ENCODE measurements around the gene PDSS2. TPM values are rescaled to one million over a fixed set of nuclear protein-coding genes. Genes with fewer than 3 reads are reported as not detected.
A peak's percentile ranks its signal among the peaks of the same experiment; 100 is the strongest.
"Not testable (repeated sequence)": the region's sequence is repeated elsewhere in the genome, so short reads cannot be mapped to it uniquely, and the experiment has no call there.

Gene PDSS2
- total and polyA plus RNA-seq, 11 donors = 7.2 to 24.4 (median 14.4) TPM

DNA sequence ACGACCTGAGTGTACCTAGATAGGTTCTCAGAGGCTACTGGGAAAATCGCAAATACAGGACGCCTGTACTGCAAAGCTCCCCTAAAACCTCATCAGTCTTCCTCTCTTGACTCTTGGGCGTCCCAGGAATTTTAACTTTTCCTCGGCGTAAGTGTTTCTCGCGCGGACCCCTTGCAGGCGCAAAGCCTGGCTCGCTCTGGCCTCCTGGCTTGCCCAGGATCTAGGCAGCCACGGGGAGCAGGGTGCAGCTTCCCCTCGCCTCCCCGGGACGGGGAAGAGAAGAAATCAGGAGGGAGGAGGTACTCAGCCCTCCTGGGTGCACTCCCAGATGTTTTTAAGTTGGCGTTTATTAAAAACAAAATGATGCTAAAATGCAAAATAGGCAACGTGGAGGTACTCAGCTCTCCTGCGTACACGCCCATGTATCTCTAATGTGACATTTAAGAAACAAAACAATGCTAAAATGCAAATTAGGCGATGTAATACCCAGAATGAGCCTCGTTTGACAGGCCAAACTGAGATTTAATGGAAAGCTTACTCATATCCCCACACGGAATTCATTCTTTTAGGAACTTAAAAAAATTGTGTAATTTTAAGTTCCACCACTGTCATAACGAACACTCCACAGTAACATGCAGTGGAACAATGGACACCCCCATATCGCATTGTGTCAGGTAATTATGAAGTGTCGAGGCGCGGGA lies 29.0 kb upstream of the PDSS2 start:
- Histone ChIP-seq H3K4me1 (peaks cover 0 to 36% (median 11%) of the 10 kb centered on the region in 12 donors), H3K36me3 (no peaks in the 10 kb centered on the region), H3K9me3 (no peaks in the 10 kb centered on the region), H3K4me3 (peak overlapping the region; percentile 60 to 96 (median 82)), H3K27ac (peak overlapping the region in 9 of 12 donors; percentile 63 to 90 (median 85)), H3K27me3 (peaks cover 0 to 41% (median 0%) of the 10 kb centered on the region in 9 donors)
- TF ChIP-seq POLR2A (IDR thresholded peaks at IDR 0.05) = no peak
- TF ChIP-seq, protein P1, sequence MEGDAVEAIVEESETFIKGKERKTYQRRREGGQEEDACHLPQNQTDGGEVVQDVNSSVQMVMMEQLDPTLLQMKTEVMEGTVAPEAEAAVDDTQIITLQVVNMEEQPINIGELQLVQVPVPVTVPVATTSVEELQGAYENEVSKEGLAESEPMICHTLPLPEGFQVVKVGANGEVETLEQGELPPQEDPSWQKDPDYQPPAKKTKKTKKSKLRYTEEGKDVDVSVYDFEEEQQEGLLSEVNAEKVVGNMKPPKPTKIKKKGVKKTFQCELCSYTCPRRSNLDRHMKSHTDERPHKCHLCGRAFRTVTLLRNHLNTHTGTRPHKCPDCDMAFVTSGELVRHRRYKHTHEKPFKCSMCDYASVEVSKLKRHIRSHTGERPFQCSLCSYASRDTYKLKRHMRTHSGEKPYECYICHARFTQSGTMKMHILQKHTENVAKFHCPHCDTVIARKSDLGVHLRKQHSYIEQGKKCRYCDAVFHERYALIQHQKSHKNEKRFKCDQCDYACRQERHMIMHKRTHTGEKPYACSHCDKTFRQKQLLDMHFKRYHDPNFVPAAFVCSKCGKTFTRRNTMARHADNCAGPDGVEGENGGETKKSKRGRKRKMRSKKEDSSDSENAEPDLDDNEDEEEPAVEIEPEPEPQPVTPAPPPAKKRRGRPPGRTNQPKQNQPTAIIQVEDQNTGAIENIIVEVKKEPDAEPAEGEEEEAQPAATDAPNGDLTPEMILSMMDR (IDR thresholded peaks at IDR 0.05) = no peak
- intact Hi-C loops (cut with DNase I) = loop anchor here in 2 of 10 donors (2.0 to 10.0 kb wide), 2 partner anchors 30 to 166 kb away; partner anchors contain the start of gene PDSS2 (in 1 of the 2)
- 19 to 44% (median 39%) methylated on average over 27 of the region's 27 CpGs for WGBS, 4 donors
- no peak for DNase-seq
- no peak for ATAC-seq

DNA sequence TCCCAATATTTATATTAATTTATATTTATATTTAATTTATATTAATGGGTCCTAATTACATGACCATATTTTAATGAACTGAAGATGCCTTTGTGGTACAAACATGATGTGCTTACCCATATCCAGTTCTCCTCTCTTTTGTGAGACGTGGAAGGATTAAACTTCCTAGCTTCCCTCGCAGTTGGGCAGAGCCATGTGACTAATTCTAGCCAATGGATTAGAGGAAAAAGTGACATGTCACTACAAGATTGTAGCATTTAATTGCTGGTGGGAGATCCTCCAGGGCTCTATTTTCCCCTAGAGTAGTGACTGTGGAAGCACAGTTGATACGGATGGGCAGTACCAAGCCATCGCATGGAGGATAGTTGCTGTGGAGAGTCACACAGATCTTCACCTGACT lies 25.8 kb upstream of the PDSS2 start:
- Histone ChIP-seq H3K36me3 (no peaks in the 10 kb centered on the region), H3K9me3 (no peaks in the 10 kb centered on the region), H3K27me3 (peaks cover 0 to 33% (median 0%) of the 10 kb centered on the region in 9 donors), H3K4me1 (peaks cover 0 to 13% (median 6%) of the 10 kb centered on the region in 12 donors), H3K4me3 (no peak overlapping the region), H3K27ac (no peak overlapping the region)
- intact Hi-C loops (cut with DNase I) = loop anchor here in 1 of 10 donors (10.0 kb wide), 1 partner anchor 170 kb away; no protein-coding TSS in a partner anchor
- TF ChIP-seq POLR2A (IDR thresholded peaks at IDR 0.05) = no peak
- TF ChIP-seq, protein P1 (IDR thresholded peaks at IDR 0.05) = no peak
- ATAC-seq (no peak), DNase-seq (no peak)
- 89 to 94% (median 90%) methylated on average over 4 of the region's 4 CpGs for WGBS, 4 donors

DNA sequence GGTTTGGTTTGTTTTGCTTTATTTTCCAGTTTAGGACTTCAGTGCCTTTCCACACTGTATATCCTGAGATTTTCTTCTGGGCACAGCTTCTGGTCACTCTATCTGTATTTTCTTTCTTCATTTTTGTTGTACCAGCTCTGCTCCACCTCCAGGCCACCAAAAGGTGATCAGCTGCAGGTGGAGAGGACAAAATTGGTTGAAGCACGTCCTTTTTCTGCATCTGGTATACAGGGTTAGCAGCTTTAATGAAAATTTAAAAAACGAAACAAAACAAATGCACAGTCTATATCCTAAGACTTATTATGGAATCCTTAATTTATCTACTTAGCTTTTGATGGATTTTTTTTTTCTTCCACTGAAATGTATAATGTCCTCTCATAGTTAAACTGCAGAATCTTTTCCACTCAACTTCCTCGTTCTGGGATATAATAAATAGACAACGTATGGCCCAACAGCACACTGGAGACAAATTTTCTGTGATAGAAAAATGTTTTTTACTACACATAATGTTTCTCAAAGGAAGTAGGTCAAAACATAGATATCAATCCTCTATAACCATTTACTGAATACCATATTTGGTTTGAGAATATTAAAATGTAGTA lies 19.8 kb upstream of the PDSS2 start:
- Histone ChIP-seq H3K9me3 (no peaks in the 10 kb centered on the region), H3K4me3 (no peak overlapping the region), H3K27me3 (peaks cover 0 to 10% (median 0%) of the 10 kb centered on the region in 9 donors), H3K4me1 (no peaks in the 10 kb centered on the region), H3K36me3 (no peaks in the 10 kb centered on the region), H3K27ac (no peak overlapping the region)
- WGBS, 4 donors = 86 to 89% (median 88%) methylated on average over 4 of the region's 4 CpGs
- DNase-seq (no peak), ATAC-seq (no peak)
- TF ChIP-seq POLR2A (IDR thresholded peaks at IDR 0.05) = no peak
- TF ChIP-seq, protein P1 (IDR thresholded peaks at IDR 0.05) = no peak
- intact Hi-C loops (cut with DNase I) = no loop called here

DNA sequence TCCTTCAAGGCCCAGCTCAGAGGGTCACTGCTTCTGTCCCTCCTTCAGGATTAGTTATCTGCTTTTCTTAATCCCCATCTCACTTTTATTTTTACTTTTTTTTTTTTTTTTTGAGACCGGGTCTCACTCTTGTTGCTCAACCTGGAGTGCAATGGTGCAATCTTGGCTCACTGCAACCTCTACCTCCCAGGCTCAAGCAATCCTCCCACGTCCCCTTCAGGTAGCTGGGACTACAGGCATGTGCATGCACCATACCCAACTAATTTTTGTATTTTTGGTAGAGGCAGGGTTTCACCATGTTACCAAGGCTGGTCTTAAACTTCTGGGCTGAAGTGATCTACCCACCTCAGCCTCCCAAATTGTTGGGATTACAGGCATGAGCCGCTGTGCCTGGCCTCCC lies 16.5 kb upstream of the PDSS2 start:
- H3K27ac ChIP-seq; ATAC-seq; DNase-seq; H3K27me3 ChIP-seq; H3K9me3 ChIP-seq; H3K4me3 ChIP-seq; H3K4me1 ChIP-seq; H3K36me3 ChIP-seq; intact Hi-C loops (cut with DNase I): not testable (repeated sequence)
- 85 to 96% (median 89%) methylated on average over 3 of the region's 3 CpGs for WGBS, 4 donors

DNA sequence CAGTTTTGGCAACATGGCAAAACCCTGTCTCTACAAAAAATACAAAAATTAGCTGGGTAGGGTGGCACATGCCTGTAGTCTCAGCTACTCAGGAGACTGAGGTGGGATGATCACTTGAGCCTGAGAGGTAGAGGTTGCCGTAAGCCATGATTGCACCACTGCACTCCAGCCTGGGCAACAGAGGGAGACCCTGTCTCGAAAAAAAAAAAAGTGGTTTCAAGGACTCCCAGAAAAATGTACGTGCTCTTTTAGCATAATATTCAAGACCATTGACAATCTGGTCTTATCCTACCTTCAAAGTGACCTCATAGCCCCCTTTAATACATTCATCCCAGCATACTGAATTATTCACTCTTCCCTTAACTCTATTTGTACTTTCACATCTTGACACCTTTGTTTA lies 16.0 kb upstream of the PDSS2 start:
- ATAC-seq; DNase-seq; H3K27me3 ChIP-seq; H3K4me3 ChIP-seq; H3K36me3 ChIP-seq; H3K9me3 ChIP-seq; H3K4me1 ChIP-seq; H3K27ac ChIP-seq; intact Hi-C loops (cut with DNase I): not testable (repeated sequence)
- 84 to 92% (median 90%) methylated on average over 3 of the region's 3 CpGs for WGBS, 4 donors

Measured in heart left ventricle (tissue), 16 donors.